Left lung (tissue), 14 donors: ENCODE data around the gene RAB40A. TPM values are rescaled to one million over a fixed set of nuclear protein-coding genes. Genes with fewer than 3 reads are reported as not detected.

ENCODE experiments used
- ATAC-seq: fragments of 200-7000 bp; cut with Tn5 transposase; one replicate; pipeline ENCODE4 v1.9.1; 2020; ENCODE audit warnings: moderate library complexity
- DNase-seq, 4 donors: peaks; one replicate each; pipeline ENCODE4 v3.0.0-alpha.2; 2013 to 2020
- H3K27ac ChIP-seq, 2 donors: fragments of 200-600 bp; sonication (generic) in 1 of 2; one replicate each; pipeline versions ENCODE4 v1.5.0 to v1.8.0; 2020 to 2021
- H3K27me3 ChIP-seq, 2 donors: fragments of 200-600 bp; sonication (generic) in 1 of 2; one replicate each; pipeline versions ENCODE4 v1.5.0 to v1.8.0; 2020 to 2021
- H3K36me3 ChIP-seq, 2 donors: fragments of 200-600 bp; sonication (generic) in 1 of 2; one replicate each; pipeline versions ENCODE4 v1.5.0 to v1.8.0; 2020 to 2021
- H3K4me1 ChIP-seq, 2 donors: fragments of 200-600 bp; one replicate each; pipeline ENCODE4 v1.8.0; 2021
- H3K4me3 ChIP-seq, 2 donors: fragments of 200-600 bp; sonication (generic) in 1 of 2; one replicate each; pipeline versions ENCODE4 v1.5.0 to v1.8.0; 2020 to 2021; ENCODE audit warnings: mild to moderate bottlenecking in 1 of 2
- H3K9me3 ChIP-seq, 2 donors: fragments of 200-600 bp; sonication (generic) in 1 of 2; one replicate each; pipeline versions ENCODE4 v1.5.0 to v1.8.0; 2020 to 2021
- intact Hi-C, 2 donors: fragments of 100-400 bp; cut with DNase I; formaldehyde crosslinking; loops; one replicate each; pipeline versions ENCODE4 v1.11.2 to v1.14.2; 2022
- long read RNA-seq, 12 donors: library from polyadenylated mRNA in 2 of 12; unstranded in 2 of 12; transcript quantifications; one replicate each; pipeline ENCODE4 v2.0.0 and lab custom pipeline, GENCODE V29; 2019 to 2026
- polyA plus RNA-seq, 6 donors: library from polyadenylated mRNA; unstranded; fragments of 120-200 nt; gene quantifications; one replicate each; pipeline ENCODE4 v1.2.1, GENCODE V29; 2013; ENCODE audit not compliant: insufficient read length in 6 of 6
- total RNA-seq, 2 donors: library from RNA; stranded (reverse); fragmentation: NEBNext Ultra II Directional; extraction: Animal tissue kit (Norgen Biotek cat#: 25700); gene quantifications; one replicate each; pipeline ENCODE4 v1.2.1, GENCODE V29; 2021
- TF ChIP-seq, protein P1 (sequence below), 2 donors: fragments of 200-600 bp; sonication (generic) in 1 of 2; IDR thresholded peaks; one replicate each; pipeline versions ENCODE4 v1.5.0 to v1.8.0; 2021; ENCODE audit warnings: antibody characterized with exemption in 2 of 2
- donor health status: DM: no; HTN: yes; CAD: no.
- donor health status: DM: no; HTN: no; CAD: no.

The RAB40A gene, protein sequence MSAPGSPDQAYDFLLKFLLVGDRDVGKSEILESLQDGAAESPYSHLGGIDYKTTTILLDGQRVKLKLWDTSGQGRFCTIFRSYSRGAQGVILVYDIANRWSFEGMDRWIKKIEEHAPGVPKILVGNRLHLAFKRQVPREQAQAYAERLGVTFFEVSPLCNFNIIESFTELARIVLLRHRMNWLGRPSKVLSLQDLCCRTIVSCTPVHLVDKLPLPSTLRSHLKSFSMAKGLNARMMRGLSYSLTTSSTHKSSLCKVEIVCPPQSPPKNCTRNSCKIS
- under 1 TPM; 0.17 to 0.21 TPM for total RNA-seq
- polyA plus RNA-seq: 1 to 10 TPM; 3.3 to 4.2 (median 3.5) TPM
- long read RNA-seq, donor 1, transcript RAB40A-202 (1 exons, 3,126 nt): major isoform, 8 of 8 reads
- long read RNA-seq, donor 1, partial matches to known transcripts: 0 of 8 reads
- long read RNA-seq, donor 1, other reads (novel, unspliced or antisense): 0 of 8 reads
- long read RNA-seq, donor 2, transcript RAB40A-202 (1 exons, 3,126 nt): major isoform, 9 of 9 reads
- long read RNA-seq, donor 2, partial matches to known transcripts: 0 of 9 reads
- long read RNA-seq, donor 2, other reads (novel, unspliced or antisense): 0 of 9 reads
- long read RNA-seq, donor 3, partial matches to known transcripts: 0 of 1 reads
- long read RNA-seq, donor 3, other reads (novel, unspliced or antisense): 0 of 1 reads
- long read RNA-seq, donor 4: 0 reads
- long read RNA-seq, donor 5, partial matches to known transcripts: 0 of 2 reads
- long read RNA-seq, donor 5, other reads (novel, unspliced or antisense): 0 of 2 reads
- long read RNA-seq, donor 6, partial matches to known transcripts: 0 of 2 reads
- long read RNA-seq, donor 6, other reads (novel, unspliced or antisense): 0 of 2 reads
- long read RNA-seq, donor 7, partial matches to known transcripts: 0 of 42 reads
- long read RNA-seq, donor 7, other reads (novel, unspliced or antisense): 39 of 42 reads
- long read RNA-seq, donor 8, transcript RAB40A-202 (1 exons, 3,126 nt): major isoform, 7 of 60 reads
- long read RNA-seq, donor 8, partial matches to known transcripts: 41 of 60 reads
- long read RNA-seq, donor 8, other reads (novel, unspliced or antisense): 12 of 60 reads
- long read RNA-seq, donor 9: 0 reads
- long read RNA-seq, donor 10: 0 reads
- long read RNA-seq, donor 11, transcript RAB40A-202 (1 exons, 3,126 nt): major isoform, 7 of 7 reads
- long read RNA-seq, donor 11, partial matches to known transcripts: 0 of 7 reads
- long read RNA-seq, donor 11, other reads (novel, unspliced or antisense): 0 of 7 reads
- long read RNA-seq, donor 12, partial matches to known transcripts: 0 of 3 reads
- long read RNA-seq, donor 12, other reads (novel, unspliced or antisense): 0 of 3 reads

DNA sequence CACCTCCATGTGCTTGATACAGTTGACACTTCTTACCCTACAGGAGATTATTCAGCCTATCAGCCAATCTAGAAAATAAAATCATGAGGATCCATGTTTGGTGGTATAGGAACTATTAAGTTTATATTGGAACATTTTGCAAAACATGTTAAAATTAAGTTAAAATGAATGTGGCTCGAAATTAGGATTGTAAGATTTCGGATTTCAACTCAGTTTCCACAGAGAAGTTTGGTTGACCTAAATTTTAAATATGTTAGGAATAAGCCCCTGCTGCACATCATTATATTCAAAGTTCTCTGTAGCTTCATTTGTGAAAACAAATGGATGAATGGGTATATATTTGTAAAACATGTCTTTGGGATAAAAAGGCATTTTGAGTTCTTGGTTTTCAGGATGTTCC, at the start of gene RAB40A:
Gene RAB40A (minus strand): TSS at position 101 of the 400 bp plus-strand sequence. CDS start 18,733 bp downstream, outside the sequence.
- DNase-seq: no peak
- Histone ChIP-seq H3K4me3 (no peak within 1 kb of the TSS), H3K27ac (no peak within 1 kb of the TSS), H3K36me3 (no peaks in the 10 kb centered on the region), H3K4me1 (no peaks in the 10 kb centered on the region), H3K9me3 (no peaks in the 10 kb centered on the region), H3K27me3 (peaks cover 0 to 18% of the 10 kb centered on the region in 2 donors)
- intact Hi-C loops: no loop called here
- TF ChIP-seq, protein P1, sequence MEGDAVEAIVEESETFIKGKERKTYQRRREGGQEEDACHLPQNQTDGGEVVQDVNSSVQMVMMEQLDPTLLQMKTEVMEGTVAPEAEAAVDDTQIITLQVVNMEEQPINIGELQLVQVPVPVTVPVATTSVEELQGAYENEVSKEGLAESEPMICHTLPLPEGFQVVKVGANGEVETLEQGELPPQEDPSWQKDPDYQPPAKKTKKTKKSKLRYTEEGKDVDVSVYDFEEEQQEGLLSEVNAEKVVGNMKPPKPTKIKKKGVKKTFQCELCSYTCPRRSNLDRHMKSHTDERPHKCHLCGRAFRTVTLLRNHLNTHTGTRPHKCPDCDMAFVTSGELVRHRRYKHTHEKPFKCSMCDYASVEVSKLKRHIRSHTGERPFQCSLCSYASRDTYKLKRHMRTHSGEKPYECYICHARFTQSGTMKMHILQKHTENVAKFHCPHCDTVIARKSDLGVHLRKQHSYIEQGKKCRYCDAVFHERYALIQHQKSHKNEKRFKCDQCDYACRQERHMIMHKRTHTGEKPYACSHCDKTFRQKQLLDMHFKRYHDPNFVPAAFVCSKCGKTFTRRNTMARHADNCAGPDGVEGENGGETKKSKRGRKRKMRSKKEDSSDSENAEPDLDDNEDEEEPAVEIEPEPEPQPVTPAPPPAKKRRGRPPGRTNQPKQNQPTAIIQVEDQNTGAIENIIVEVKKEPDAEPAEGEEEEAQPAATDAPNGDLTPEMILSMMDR (IDR thresholded peaks at IDR 0.05): no peak
- no peak for ATAC-seq

DNA sequence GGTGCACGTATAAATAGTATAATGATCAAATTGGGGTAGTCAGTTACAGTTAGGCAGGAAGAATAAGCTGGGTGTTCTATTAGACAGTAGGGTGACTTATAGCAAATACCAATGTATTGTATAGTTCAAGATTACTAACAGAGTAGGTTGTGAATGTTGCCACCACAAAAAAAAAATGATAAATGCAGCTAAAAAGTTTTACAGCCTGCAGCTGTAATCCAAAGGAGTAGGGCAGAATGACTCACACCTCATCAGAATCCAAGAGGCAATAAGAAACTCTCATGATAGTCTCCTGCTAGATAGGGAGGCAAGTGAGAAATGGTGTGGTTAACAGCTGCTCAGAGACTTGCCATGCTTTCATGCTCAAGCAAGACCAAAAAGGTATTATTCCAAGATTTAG, 46.5 kb upstream of the RAB40A start:
- no peak overlapping the region for H3K27ac ChIP-seq
- intact Hi-C loops: no loop called here

GRCh38 chrX:103565197-103565596, 45.9 kb upstream of the RAB40A start:
- no peaks in the 10 kb centered on the region for H3K9me3 ChIP-seq
- ATAC-seq (no peak), DNase-seq (no peak)
- no peaks in the 10 kb centered on the region for H3K27me3 ChIP-seq
- H3K4me3 ChIP-seq: no peak overlapping the region
- TF ChIP-seq, protein P1 (IDR thresholded peaks at IDR 0.05): no peak
- no peak overlapping the region for H3K27ac ChIP-seq
- no peaks in the 10 kb centered on the region for H3K4me1 ChIP-seq
- no peaks in the 10 kb centered on the region for H3K36me3 ChIP-seq
- intact Hi-C loops: no loop called here

More for the DNA sequence above, 46.5 kb upstream of the RAB40A start:
- Histone ChIP-seq H3K27me3 (no peaks in the 10 kb centered on the region), H3K36me3 (no peaks in the 10 kb centered on the region), H3K9me3 (no peaks in the 10 kb centered on the region), H3K4me1 (no peaks in the 10 kb centered on the region), H3K4me3 (no peak overlapping the region)
- DNase-seq (no peak), ATAC-seq (peak; percentile 52)
- TF ChIP-seq, protein P1 (IDR thresholded peaks at IDR 0.05): no peak

- DNase-seq: no peak
- Histone ChIP-seq H3K4me1 (no peaks in the 10 kb centered on the region), H3K27me3 (no peaks in the 10 kb centered on the region), H3K9me3 (no peaks in the 10 kb centered on the region), H3K27ac (no peak overlapping the region), H3K4me3 (no peak overlapping the region), H3K36me3 (no peaks in the 10 kb centered on the region)
- TF ChIP-seq, protein P1 (IDR thresholded peaks at IDR 0.05): no peak
- intact Hi-C loops: no loop called here
- ATAC-seq: no peak
Measured at GRCh38 chrX:103562801-103563200, 43.5 kb upstream of the RAB40A start.
